HG03378 (cell line): ENCODE data around the gene PPIF.

Experiments
- ATAC-seq: cut with Tn5 transposase; IDR thresholded peaks from one replicate; pipeline ENCODE4 v1.9.1; 2021; ENCODE audit warnings: mild to moderate bottlenecking, moderate library complexity; ENCODE audit not compliant: unreplicated experiment

PPIF gene

DNA sequence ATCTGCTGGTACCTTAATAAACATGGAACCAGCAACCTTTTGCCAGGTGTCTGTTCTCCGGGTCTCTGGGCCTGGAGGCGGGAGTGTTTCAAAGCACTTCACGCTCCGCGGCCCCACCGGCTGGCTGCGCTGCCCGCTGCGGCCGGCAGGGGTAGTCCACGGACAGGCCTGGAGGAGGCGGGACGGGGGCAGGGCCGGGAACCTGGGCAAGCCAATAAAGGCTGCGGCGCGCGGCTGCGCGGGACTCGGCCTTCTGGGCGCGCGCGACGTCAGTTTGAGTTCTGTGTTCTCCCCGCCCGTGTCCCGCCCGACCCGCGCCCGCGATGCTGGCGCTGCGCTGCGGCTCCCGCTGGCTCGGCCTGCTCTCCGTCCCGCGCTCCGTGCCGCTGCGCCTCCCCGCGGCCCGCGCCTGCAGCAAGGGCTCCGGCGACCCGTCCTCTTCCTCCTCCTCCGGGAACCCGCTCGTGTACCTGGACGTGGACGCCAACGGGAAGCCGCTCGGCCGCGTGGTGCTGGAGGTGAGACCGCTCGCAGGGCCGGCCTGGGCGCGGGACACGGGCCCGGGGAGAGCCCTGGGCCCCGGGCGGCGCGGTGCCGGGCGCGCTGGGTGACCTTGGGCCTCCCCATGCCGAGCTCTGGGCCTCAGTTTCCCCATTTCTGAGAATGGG lies at the start of gene PPIF:
TSS of gene PPIF (plus strand) at position 244 of the 668 bp plus-strand sequence. CDS start at position 324, 80 bp downstream.
- ATAC-seq: peak; percentile 66

DNA sequence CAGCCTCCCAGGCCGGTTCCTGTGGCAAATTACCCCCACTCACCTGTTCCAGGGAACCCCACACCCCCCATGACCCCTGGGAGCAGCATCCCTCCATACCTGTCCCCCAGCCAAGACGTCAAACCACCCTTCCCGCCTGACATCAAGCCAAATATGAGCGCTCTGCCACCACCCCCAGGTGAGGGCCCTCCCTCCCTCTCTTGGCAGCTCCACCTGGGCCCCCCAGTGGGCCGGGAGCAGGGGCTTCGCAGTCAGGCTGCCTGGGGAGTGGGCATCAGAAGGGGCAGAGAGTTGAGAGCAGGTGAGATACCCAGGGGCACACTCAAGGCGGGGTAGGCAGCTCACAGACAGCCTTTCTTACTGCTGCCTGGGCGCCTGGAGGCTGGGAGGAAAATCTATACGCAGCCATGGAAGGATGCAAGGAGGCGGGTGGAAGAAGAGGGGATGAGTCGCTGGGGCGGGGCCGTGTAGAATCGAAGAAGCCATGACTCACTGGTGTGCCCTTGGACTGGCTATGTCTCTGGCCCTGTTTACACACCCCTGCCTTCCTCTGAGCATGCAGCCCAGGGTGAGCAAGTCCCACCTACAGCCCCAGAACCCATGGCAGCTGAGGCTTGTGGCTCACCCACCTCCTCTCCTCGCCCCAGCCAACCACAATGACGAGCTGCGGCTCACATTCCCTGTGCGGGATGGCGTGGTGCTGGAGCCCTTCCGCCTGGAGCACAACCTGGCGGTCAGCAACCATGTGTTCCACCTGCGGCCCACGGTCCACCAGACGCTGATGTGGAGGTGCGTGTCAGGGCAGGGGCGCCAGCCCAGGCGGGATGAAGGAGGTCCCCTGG lies 48.6 kb upstream of the PPIF start:
- ATAC-seq: no peak

DNA sequence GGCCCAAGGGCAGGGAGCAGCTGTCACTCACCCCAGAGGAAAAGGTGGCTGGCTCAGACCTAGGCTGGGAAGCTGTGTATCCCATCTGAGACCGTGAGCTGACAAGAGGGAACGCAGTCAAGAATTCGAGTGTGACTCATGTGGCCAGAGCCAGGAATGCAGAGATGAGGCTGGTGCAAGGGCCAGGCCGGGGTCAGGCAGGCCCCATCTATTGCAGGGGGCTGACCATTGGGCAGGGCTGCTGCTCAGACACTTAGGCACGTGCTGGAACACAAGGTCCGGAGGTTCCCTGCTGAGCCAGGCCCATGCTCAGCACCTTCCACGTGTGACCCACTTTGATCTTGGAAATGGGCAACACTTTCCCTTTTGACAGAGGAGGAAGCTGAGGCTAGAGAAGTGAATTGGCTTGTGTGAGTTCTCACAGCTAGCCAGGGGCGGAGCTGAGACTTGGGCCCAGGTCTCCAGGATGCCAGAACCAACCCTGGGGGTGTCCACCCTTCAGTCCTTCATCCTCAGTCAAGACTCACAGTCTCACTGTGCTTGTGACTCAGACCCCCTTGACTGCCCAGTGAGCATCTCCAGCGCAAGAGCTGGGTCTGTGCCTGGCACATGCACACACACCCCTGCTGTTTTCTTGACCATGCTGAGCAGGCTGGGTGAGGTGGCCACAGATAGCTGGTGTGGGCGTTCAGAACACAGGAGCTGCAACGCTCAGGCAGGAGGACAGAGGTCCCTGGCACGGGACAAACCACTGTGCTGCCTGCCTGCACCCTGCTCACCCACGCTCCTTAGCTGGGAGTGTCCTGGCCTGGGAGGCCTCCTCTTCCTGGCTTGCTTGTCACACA lies 47.6 kb upstream of the PPIF start:
- no peak for ATAC-seq

DNA sequence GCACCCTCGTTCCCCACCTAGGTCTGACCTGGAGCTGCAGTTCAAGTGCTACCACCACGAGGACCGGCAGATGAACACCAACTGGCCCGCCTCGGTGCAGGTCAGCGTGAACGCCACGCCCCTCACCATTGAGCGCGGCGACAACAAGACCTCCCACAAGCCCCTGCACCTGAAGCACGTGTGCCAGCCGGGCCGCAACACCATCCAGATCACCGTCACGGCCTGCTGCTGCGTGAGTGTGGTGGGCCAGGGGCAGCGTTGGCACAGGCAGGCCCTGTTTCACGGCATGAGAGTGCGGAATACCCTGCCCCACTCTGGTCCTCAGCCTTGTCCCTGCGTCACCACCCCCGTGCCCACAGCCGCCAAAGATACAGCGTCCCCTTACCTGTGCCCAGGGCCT lies 46.6 kb upstream of the PPIF start:
- no peak for ATAC-seq

DNA sequence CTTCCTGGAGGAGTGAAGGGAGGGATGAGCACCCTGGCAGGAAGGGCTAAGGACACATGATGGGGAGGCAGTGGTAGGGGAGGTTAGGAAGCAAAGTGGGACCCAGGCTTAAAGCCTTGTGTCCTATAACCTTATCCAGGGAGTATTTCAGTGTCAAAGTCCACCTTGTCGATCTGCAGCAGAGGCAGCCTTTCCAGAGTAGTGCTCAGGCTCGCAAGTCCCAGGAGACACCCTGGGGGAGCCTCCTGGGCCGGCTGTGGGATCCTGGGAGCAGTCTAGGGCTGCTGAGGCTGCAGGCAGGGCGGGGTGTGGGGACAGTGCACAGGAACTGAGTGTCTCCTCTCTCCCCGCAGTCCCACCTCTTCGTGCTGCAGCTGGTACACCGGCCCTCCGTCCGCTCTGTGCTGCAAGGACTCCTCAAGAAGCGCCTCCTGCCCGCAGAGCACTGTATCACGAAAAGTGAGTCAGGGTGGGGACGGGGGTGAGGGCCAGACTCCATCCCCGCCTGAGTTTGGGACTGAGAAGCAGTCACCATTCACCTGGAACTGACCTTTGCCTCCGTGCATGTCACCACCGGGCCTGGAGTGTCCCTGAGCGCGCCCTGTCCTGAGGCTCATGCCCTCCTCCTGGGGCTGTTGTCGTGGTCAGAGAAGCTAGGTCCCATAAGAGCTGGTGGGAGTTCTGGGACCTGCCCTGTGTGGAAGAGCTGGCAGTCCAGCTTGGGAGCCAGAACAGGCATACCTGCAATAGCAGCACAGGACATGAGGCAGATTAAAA lies 45.3 kb upstream of the PPIF start:
- ATAC-seq: no peak

DNA sequence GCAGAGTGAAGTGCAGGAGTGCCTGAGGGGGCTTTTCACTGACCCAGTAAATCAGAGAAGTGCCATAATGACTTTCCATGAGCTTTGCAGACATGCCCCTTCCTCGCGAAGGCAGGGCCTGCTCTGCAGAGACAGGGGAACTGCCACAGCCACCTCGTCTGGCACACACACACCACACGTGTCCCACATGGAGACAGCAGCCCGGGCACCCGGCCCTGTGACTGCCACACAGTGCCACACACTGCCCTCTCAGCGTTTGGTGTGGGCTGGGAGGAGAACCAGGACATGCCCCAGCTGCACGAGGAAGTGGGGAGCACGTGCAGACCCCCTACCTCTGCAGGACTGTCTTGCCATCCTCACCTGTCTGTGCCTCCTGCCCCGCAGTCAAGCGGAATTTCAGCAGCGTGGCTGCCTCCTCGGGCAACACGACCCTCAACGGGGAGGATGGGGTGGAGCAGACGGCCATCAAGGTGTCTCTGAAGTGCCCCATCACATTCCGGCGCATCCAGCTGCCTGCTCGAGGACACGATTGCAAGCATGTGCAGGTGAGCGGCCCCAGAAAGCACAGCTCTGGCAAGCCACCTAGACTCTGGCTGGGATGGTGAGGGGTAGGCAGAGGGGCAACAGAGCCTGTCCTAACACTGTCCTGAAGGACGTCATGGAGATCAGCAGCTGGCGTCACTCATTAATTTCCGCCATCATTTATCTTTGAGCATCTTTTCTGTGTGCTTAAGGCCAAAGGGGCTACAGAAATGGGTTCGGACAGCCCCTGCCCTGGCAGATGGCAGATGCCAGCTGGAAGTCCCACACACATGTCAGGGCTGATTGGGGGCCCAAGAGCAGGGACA lies 43.4 kb upstream of the PPIF start:
- no peak for ATAC-seq

DNA sequence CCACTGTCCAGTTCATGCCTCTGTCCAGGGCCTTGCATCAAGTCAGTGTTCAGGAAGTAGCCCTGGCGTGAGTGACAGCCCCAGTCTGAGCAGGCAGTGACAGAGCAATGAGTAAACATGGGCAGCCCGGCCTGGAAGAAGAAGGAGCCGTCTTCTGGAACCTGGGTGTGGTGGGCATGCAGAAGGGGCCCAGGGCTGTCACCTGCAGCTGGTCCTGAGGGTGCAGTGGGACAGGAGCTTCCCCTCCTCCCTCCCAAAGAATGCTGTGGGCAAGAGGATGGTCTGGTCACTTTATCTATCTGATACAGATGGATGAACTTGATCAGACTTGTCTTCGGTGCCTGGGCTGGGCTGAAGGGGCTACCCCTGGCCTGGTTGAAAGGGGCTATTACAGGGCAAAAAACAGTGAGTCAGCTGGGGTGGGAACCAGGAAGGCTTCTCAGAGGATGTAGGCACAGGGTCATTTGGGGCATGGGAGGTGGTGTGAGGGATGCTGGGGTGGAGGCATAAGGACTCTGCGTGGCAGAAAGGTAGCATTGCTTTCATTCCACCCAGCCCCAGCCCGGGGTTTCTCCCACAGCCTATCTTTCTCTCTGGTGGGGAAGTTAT lies 42.7 kb upstream of the PPIF start:
- no peak for ATAC-seq

DNA sequence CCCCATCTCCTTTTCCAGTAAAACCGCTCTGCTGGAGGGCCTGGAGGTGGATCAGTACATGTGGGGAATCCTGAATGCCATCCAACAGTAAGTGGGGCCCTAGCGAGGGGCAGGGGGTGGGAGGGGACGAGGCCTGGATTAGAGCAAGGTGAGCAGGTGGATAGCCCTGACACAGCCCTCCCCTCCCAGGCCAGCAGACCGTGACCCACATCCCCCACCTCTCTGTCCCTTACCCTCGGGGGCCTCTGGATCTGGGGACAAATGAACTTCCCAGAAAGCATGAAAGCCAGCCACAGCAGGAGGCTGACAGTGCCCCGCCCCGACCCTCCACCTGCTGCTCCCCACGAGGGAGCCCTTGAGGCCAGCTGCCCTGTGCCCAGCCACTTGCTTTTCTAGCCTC lies 41.8 kb upstream of the PPIF start:
- no peak for ATAC-seq

DNA sequence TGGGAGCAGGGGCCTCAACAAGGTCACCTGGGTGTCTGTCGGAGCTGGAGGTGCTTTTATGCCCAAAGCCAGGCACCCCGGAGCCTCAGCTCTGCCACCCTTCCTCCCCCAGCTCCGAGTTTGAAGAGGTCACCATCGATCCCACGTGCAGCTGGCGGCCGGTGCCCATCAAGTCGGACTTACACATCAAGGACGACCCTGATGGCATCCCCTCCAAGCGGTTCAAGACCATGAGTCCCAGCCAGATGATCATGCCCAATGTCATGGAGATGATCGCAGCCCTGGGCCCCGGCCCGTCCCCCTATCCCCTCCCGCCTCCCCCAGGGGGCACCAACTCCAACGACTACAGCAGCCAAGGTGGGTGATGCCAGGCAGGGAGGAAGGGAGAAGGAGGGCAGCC lies 41.3 kb upstream of the PPIF start:
- ATAC-seq: no peak

DNA sequence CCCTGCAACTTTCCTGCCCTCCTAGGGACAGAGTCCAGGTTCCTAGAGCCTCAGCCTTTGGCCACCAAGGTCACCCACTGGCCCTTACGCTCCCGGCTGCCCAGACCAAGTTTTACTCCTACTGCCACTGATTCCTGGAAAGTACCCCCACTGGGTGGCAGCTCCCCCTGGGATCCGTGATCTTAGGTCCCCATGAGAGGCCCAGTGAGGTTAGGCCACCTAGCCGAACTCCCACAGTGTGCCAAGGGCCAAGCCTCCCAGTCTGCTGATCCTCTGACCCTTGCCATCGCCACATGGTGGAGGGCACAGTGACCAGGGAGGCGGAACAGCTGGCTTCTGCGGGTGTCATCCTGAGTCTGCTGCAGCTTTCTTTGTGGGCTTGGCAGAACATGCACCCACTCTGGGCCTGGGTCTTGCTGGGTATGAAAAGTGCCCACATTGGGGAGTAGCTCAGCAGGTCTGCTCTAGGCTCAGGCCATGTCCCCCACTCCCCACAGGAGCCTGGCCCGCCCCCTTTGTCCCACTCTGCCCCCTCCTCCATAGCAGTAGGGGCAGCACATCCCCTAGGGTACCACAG lies 40.5 kb upstream of the PPIF start:
- ATAC-seq: no peak

DNA sequence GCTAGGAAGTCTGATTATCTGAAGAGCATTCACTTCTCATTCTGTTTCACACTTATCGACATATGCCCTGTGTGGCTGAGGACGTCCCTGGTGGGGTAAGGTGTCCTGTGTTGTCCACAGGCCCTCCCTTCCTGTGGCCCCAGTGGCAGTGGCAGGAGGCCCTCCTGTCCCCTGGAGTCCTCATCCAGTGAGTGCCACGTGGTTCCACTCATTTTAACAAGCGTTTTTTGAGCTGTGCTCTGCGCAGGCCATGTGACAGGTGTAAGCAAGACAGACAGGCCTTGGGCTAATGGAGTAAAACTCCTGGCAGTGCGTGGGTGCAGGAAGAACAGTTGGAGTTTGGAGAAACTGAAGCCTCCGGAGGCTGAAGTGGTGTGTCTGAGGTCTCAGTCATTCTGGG lies 39.3 kb upstream of the PPIF start:
- no peak for ATAC-seq

DNA sequence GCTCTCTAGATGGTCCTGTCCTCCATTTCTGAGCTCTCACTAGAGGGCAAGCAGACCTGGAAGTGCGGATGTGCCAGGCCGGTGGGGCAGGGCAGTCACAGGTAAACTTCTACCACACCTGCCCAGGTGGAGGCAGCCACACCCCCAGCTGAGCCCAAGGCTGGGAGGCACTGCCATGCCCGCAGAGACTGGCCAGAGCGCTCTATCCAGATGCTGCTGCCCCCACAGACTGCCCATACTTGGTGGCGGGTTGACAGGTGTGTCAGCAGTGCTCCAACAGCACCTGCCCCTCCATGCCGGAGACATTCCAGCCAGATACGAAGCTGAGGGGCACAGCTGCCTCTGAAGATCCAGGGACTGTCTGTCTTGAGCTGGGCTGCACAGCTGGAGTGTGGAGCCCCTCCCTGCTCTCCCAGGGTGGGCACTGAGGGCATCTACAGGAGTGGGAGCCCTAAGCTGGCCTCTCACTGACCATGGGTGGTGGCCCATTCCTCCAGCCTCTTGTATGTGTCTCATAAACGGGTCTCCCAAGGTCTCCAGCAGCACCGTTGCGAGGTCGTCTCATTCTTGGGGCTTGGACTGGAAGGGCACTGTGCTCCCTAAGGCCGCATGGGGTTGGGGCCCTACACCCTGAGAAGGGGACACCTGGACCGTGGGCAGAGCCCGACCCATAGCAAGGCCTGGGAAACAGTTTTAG lies 38.2 kb upstream of the PPIF start:
- no peak for ATAC-seq

DNA sequence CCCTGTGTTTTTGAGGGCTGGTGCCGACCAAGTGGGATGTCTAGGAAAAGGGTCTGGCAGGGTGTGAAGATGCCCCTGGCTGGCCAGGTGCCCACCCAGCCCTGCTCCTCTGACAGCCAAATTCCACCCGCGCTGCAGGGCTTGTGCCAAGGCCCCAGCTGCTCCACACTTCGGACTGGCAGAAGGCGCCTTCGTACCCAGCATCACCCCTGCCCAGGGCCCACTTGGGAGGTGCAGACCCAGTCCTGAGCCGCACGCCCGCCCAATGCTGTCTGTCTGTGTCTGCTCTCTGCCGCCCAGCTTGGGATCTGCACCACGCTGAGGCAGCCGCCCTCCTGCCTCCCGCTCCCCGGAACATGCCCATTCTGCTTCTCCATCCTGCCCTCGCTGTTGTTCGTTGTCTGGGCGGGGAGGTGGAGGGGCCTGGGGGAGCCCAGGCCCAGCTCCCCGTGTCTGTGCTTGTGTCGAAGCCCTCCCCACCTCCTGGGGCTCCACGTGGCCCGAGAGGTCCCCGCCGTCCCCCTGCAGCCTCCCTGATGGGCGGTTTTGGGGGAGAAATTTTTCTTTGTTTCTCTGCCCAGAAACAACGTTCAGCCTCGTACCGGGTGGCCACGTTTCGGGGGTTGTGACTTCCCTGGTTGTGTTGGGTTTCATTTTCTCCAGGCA lies 36.9 kb upstream of the PPIF start:
- ATAC-seq: no peak

DNA sequence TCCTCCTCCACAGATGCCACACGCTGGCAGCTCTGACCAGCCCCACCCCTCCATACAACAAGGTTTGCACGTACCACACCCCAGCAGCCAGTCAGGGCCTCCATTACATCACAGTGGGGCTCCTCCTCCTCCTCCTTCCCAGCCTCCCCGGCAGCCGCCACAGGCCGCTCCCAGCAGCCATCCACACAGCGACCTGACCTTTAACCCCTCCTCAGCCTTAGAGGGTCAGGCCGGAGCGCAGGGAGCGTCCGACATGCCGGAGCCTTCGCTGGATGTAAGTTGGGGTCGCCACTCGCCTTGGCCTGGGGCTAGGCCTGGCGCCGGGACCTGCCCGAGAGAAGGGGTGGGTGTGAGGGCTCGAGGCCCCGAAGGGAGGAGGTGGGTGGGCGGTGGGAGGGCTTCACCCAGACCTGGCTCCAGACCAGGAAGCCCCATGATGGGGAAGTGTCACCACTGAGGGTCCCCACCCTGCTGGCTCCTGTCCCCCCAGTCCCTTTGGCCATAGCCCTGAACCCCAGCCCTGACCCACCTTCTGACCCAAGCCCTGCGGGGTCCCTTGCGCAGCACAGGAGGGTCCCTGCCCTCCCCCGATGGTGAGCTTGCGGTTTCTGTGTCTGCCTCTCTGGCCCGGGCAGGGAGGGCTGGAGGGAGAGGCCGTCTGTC lies 36.2 kb upstream of the PPIF start:
- ATAC-seq: no peak

DNA sequence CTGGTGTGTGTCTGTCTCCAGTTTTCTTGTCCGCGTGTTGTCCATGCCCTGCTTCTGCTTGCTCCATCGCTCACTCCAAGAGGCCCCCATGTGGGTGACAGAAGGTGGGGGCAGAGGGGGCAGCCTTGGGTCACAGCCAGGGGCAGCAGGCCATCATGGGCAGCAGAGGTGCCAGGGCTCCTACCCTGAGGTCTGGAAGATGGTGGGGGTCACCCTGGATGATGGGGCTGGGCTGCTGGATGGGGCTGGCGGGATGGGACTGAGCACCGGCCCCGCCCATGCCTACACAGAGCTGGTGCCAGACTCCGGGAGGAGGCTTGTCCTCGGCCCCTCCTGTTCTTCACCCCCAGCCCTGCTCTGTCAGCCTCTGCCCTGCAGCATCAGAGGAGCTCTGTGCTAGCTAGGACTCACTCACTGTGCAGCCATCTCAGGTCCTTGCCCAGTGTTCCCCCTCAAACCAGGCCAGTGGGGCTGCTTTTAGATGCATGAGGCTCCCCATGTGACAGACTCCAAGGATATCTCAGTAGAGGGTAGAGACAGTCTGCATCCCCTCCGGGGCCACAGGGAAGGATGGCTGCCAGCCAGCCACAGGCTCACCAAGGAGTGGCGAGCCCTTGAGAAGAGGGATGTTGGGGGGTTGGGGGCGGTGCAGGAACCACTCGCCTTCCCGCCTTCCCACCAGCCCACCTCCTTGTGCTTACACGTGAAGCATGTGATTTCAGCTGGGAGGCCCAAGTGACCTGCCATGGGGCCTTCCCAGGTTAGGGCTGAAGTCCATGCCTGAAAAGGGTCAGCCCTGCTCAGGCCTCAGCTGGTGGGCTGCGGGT lies 35.5 kb upstream of the PPIF start:
- no peak for ATAC-seq

DNA sequence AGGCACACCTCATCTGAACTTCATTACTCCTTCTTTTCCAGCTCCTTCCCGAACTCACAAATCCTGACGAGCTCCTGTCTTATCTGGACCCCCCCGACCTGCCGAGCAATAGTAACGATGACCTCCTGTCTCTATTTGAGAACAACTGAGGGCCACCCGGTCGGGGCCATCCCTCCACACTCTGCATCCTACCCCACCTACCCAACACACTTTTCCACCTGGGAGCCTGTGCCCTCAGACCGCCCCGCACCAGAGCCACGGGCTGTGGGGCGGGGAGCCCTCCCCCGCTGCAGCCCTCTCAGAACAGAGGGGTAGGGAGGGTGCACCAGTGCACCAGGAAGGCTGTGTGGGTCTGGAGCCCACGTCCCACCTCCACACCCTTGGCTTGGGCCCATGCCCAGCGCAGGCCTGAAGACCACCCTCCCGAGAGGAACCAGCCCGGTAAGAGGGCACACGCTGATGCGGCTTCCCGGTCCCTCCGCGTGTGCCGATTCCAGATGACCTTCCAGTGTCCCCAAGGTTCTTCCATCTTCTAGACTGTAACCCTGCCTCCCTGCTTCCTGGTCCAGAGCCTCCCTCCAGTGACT lies 34.6 kb upstream of the PPIF start:
- no peak for ATAC-seq
